Lung microvascular endothelial cell (primary cell): ENCODE measurements around the gene SLC6A11. TPM values are rescaled to one million over a fixed set of nuclear protein-coding genes. Genes with fewer than 3 reads are reported as not detected.

Experiments used
- DNase-seq, 2 donors: peaks; one replicate each; pipeline versions ENCODE4 v3.0.0 to v3.0.0-alpha.2; 2010; ENCODE audit warnings: low read depth in 2 of 2
- total RNA-seq: library from RNA; depleted of rRNA; stranded (reverse); fragments of >200 nt; gene quantifications from 2 replicates; pipeline ENCODE4 v1.2.1, GENCODE V29; 2014

The SLC6A11 gene
- total RNA-seq, 1 donor from 2014 or later, result not detected

DNA sequence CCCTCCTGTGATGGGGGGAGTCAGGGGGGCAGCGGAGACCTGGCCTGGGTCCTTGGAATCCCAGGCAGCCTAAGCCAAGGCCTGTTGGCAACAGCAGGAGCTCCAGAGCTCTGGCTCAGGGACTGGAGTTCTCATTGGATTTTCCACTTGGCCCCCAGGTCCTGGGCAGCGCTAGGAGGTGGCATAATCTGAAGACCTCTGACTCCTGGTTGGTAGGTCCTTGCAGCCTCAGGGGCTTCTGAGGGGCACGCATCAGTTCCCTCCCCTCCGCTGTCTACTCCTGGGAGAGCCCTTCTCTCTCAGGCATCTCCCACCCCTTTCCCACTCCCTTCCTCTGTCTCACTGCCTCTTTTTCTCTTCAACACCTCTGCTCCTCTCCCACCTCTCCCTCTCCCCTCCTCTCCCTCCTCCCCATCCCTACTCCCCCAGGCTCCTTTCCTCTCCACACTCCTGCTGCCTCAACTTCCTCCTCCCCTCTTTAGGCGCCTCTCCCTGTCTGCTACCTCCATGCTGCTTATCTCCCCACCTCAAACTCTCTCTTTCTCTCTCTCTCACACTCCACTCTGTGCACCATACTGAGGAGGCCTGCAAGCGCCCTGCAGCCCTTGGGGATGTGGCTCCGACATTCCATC, 135.4 kb downstream of the SLC6A11 start:
- no peak for DNase-seq

DNA sequence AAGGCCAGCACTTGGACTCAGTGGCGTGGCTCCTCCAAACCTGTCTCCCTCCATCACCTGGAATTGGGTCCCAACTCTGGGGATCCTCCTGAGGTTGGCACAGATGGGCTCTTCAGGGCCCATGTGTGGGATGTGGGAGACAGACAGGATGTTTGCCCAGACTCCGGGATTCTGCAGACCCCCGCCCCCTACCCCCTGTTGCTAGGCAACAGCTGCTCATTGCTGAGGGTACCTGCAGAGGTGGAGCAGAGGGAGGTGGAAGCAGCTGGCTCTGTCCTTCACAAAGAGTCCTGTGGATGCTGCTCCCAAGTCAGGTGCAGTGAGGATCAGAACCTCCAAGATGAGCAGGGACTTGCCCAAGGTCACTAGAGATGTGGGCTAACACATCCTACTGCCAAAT, 136.5 kb downstream of the SLC6A11 start:
- DNase-seq, result no peak

DNA sequence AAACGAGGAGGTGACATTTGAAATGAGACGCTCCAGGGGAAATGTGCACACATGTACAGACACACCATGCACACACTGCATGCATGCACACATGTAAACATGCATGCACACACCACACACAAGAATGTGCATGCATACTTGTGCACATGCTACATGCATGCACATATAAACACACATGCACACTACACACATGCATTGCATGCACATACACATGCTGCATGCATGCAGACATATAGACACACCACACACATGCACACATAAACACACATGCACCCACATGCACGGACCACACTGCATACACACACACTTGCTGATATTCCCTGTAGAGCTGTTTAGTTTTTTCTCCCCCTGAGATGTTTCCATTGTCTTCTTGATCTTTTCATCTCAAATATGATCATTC, 138.7 kb downstream of the SLC6A11 start:
- no peak for DNase-seq

GRCh38 chr3:10955711-10956453, 139.9 kb downstream of the SLC6A11 start:
- no peak for DNase-seq

GRCh38 chr3:10956531-10956930, 140.5 kb downstream of the SLC6A11 start:
- DNase-seq, result no peak

- no peak for DNase-seq
These were observed 141.0 kb downstream of the SLC6A11 start for GRCh38 chr3:10956986-10957385.

DNA sequence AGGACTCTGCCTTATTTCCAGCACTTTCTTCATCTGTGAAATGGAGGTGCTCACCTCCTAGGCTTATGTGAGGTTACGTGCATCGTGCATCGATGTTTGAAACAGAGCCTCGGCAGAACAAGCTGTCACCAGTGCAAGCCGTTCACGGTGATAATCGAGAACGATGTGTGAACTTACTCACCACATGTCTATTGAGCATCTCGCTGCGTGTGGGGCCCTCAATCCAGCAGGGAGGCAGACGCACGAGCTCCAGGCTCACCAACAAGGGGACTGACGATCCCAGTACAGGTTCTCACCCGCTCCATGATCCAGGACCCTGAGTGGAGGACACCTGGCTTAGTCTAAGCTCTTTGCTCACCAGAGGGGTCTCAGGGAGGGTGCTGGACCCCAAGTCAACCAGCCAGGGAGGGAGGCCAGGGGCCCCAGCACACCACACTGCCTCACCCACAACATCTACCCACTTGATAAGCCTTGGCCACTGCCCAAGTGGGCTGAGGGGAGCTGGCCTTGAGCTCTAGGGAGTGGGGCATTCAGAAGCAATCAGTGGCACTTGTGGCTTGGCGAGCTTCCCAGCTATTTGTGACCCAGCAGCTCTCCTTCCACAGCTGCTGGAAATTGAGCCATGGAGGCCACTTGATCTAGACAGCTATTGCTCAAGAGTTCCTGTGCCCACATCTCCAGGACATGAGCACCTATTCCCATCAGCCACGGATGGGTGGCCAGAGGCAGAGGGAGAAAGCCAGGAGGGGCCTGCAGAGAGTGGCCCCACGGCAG, 142.1 kb downstream of the SLC6A11 start:
- no peak for DNase-seq

GRCh38 chr3:10960255-10960654, 144.2 kb downstream of the SLC6A11 start:
- no peak for DNase-seq

DNA sequence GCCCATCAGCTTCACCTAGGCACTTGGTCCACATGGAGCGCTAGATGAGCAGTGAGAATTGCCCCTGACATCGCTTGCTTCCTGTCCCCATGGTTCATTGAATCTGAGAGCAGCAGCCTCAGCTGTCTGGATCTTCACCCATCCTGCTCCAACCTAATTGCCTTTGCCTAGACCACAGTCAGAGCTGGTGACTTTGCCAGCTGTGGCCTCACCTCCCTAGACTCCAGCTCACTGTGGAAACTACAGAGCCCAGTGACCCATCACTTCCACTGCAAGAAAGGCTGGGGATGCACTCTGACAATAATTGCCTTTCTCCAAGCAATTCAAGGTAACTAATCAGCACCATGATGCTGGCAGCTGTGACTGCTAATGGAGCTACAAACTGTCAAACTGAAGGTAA, 145.9 kb downstream of the SLC6A11 start:
- DNase-seq, result no peak

GRCh38 chr3:10962481-10963036, 146.5 kb downstream of the SLC6A11 start:
- DNase-seq, result no peak

DNA sequence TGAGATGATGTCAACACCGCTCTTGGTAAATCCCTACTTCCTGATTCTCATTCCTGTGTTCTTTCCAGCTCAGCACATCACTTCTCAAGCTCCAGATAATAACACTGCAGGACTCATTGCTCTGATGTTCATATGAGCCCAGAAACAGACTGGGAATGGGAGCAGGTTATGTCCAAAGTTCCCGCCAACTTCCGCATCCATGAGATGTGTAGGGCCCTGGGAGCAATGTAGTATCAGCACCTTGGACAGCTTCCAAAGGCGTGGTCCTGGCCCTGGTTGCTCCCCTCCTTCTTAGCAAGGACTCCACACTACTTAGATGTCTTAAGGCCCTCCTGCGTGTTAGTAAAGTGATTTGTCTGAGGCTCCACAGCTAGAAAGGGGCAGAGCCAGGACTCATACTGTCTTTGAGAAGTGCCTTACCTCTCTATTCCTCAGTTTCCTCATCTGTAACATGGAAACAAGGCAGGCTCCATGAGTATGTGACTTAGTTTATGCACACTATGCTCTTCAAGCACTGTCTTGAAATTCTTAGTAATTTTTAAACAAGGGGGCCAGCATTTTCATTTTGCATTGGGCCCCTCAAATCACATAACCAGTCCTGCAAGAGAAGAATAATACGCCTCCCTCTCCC, 148.6 kb downstream of the SLC6A11 start:
- peak; percentile 11 to 40 for DNase-seq

GRCh38 chr3:10968401-10968800, 152.4 kb downstream of the SLC6A11 start:
- no peak for DNase-seq

DNA sequence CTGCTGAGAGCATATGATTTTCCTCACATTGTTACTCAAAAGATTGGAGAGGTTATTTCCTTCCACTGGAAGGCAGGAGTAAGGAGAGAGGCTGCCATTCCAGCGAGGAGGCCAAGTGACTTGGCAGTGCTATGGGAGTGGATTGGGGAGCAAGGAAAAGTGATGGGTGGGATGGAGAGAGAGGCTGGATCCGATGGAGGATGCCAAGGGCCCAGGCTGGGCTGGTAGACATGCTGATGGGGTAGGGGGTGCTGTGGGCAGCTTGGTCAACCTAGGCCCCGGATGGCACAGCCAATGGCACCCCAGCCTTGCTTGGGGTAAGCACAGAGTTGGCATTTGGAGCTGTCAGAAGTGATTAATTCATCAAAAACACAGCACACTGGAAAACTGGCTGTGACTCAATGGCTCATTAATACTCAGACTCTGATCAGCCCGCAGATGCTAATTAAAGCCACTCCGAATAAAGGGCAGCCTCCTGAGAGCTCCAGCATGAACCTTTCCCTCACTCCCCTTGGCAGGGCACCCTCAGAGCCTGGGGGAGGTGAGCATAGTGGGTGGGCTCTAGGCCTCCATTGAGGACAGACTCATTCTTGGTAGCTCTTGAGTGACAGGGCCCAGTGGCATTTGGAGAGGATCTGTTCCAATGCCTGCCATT, 154.4 kb downstream of the SLC6A11 start:
- no peak for DNase-seq

DNA sequence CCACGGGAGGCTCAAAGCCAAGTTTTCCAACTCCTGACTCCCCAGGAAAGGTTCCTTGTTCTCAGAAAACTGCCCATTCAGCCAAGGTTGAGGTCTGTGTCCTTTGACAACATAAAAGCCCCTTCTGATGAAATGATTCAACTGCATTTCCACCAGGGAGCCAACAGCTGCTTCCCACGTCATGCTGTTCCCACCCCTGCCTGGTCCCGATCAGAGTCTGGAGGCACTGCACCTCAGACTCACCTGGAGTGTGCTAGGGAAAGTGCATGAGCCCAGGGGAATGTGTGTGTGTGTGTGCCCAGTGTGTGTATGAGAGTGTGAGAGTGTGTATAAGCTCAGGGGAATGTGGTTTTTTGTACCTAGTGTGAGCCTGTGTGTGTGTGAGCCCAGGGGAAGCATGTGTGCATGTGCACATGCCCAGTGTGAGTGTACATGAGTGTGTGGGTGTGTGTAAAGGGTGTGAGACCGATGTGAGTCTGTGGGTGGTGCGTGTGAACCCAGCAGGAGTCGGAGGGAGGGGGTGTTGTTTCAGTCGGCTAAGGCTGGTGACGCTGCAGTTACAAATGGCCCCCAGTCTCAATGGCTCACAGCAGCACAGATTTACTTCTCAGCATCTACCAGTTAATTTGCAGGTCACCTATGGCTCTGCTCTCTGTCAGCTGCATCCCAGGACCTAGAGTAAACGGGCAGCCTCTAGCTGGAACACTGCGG, 156.2 kb downstream of the SLC6A11 start:
- no peak for DNase-seq

DNA sequence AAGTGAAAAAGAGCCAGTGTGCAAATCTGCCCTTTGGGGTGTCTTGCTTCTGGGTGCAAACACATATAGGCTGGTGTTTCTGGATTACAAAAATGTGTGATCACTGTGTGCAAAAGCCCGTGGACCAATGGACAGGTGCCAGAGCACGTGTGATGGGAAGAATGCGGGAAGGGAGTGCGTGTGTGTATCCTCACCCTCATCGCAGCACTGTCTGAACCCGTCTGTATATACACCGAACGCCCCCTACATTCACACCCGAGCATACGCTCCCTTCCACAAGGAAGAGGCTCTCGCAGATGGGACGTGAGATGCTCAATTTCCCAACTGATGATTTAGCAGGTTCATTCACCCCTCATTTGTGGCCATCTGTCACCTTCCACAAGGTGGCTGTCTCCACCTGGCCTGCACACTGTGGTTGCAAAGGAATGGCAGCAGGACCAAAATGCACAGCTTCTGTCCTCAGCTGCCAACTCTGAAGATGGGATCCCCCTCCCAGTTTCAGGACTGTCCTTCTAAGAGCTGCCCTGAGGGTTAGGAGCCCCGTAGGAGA, 157.1 kb downstream of the SLC6A11 start:
- DNase-seq, result no peak

DNA sequence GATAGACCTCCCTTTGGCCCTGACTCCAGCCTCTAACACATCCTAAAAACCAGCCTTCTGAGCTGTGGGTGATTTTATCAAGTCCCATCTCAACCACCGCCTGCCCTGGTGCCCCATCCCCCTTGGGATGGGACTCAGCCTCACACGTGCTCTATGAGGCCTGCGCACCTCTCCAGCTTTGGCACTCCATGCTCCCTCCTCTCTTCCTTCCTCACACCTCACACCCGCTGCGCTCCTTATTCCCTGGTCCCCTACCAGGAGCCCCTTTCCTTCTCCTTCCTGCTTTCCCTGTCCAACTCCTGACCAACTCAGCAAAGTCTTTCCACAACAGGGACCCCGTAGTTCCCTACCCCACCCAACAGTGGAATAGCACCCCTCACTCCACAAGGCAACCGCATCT, 158.1 kb downstream of the SLC6A11 start:
- DNase-seq, result no peak

DNA sequence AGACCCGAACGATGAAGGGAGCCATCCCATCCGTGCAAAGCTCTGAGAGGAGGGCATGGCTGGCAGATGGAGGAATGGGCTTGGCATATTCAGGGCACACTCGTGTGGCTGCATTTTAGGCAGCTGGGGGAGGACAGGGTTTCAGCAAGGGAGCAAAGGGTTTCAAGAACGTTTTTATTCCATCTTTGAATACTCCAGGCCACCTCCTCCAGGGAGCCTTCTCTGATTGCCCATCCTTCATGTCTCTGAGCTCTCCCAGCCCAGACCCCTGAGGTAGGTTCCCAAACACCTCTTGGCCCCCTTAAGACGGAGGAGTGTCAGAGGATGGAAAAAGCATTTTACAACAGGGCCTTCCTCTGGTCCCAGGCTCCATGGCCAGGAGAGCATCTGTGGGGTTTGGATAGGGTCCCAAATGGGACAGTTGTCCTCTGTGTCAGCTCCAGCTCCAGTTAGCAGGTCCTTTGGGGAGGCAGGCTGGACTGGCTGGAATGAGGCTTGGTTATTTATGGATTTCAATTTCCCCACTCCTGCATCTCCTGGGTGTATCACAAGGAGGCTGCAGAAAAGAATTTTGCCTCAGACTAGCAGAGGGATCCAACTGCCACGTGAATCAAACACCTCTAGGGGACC, 158.8 kb downstream of the SLC6A11 start:
- DNase-seq, result no peak

- DNase-seq, result no peak
These were observed 159.7 kb downstream of the SLC6A11 start for GRCh38 chr3:10975695-10976234.

GRCh38 chr3:10976770-10977169, 160.7 kb downstream of the SLC6A11 start:
- no peak for DNase-seq
